ENCODE results near the gene GLB1L2.
"Not testable (repeated sequence)": the region's sequence is repeated elsewhere in the genome, so short reads cannot be mapped to it uniquely, and the experiment has no call there.

The GLB1L2 gene

GRCh38 chr11:134331354-134332188, at the start of gene GLB1L2:
Gene GLB1L2, plus strand, starts transcription at chr11:134331988. Its CDS starts 74 bp downstream, at chr11:134332062.
- DNase-seq (ENCODE audit: low spot score) = peak; percentile 65

- no peak for DNase-seq (ENCODE audit: low spot score)
These were observed 49.4 kb upstream of the GLB1L2 start for GRCh38 chr11:134282121-134283045.

- no peak for DNase-seq (ENCODE audit: low spot score)
These were observed 48.1 kb upstream of the GLB1L2 start for GRCh38 chr11:134283461-134284230.

GRCh38 chr11:134284349-134284748, 47.4 kb upstream of the GLB1L2 start:
- DNase-seq (ENCODE audit: low spot score) = not testable (repeated sequence)

GRCh38 chr11:134287561-134287960, 44.2 kb upstream of the GLB1L2 start:
- no peak for DNase-seq (ENCODE audit: low spot score)

- DNase-seq (ENCODE audit: low spot score) = no peak
These were observed 43.3 kb upstream of the GLB1L2 start for GRCh38 chr11:134288486-134288885.

GRCh38 chr11:134289167-134289566, 42.6 kb upstream of the GLB1L2 start:
- no peak for DNase-seq (ENCODE audit: low spot score)

- no peak for DNase-seq (ENCODE audit: low spot score)
These were observed 42.0 kb upstream of the GLB1L2 start for GRCh38 chr11:134289789-134290188.

- DNase-seq (ENCODE audit: low spot score) = no peak
These were observed 41.1 kb upstream of the GLB1L2 start for GRCh38 chr11:134290646-134291045.

GRCh38 chr11:134291196-134291595, 40.6 kb upstream of the GLB1L2 start:
- no peak for DNase-seq (ENCODE audit: low spot score)

GRCh38 chr11:134292661-134293060, 39.1 kb upstream of the GLB1L2 start:
- no peak for DNase-seq (ENCODE audit: low spot score)

GRCh38 chr11:134293119-134294113, 38.4 kb upstream of the GLB1L2 start:
- no peak for DNase-seq (ENCODE audit: low spot score)

- no peak for DNase-seq (ENCODE audit: low spot score)
These were observed 37.1 kb upstream of the GLB1L2 start for GRCh38 chr11:134294664-134295063.

- DNase-seq (ENCODE audit: low spot score) = no peak
These were observed 19.6 kb upstream of the GLB1L2 start for GRCh38 chr11:134312223-134312622.

- no peak for DNase-seq (ENCODE audit: low spot score)
These were observed 19.0 kb upstream of the GLB1L2 start for GRCh38 chr11:134312807-134313206.

GRCh38 chr11:134313379-134313778, 18.4 kb upstream of the GLB1L2 start:
- no peak for DNase-seq (ENCODE audit: low spot score)

- DNase-seq (ENCODE audit: low spot score) = no peak
These were observed 17.8 kb upstream of the GLB1L2 start for GRCh38 chr11:134313821-134314607.

GRCh38 chr11:134317103-134317502, 14.7 kb upstream of the GLB1L2 start:
- no peak for DNase-seq (ENCODE audit: low spot score)

- not testable (repeated sequence) for DNase-seq (ENCODE audit: low spot score)
These were observed 10.4 kb upstream of the GLB1L2 start for GRCh38 chr11:134321373-134321772.

GRCh38 chr11:134322553-134322952, 9.2 kb upstream of the GLB1L2 start:
- DNase-seq (ENCODE audit: low spot score) = no peak

Data from globus pallidus (tissue), 1 donor.